ENCODE measurements around the gene NHSL2.

DNA sequence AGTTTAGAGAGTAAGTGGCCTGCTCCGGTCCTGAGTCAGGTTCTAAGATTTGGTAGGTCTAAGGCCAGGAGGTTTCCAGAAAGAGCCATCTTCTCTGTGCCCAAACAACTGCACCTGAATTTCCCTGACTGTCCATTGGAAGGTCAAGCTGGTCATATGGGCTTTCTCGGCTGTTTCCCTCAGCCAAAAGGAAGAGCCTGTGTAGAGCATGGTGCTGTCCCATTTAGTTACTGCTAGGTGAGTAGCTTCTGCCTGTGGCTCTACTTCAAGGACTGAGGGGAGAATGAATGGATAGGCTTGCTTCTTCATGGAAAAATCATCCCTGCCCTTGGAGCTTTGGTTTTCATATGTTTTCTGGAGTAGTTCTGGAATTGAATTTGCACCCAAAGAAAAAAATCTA lies 33.7 kb downstream of the NHSL2 start:
- TF ChIP-seq POLR2A (IDR thresholded peaks at IDR 0.05; ENCODE audit: low read depth, low read length) (no peak), POLR2AphosphoS5 (IDR thresholded peaks at IDR 0.05; ENCODE audit: low read depth, low read length) (no peak)
